ENCODE results near the gene NFKBIB.
A peak's percentile ranks its signal among the peaks of the same experiment; 100 is the strongest.
"Not testable (repeated sequence)": the region's sequence is repeated elsewhere in the genome, so short reads cannot be mapped to it uniquely, and the experiment has no call there.

The NFKBIB gene

GRCh38 chr19:38875656-38876395 lies 23.9 kb upstream of the NFKBIB start:
- DNase-seq (ENCODE audit: low read depth in 2 of 2, low spot score in 1 of 2), result no peak

- peak in 1 of 2 donors; percentile 48 for DNase-seq (ENCODE audit: low read depth in 2 of 2, low spot score in 1 of 2)
Measured at GRCh38 chr19:38877781-38878574, 21.8 kb upstream of the NFKBIB start, which contains the start of gene RINL. Gene RINL, minus strand, starts transcription at chr19:38878275. Its CDS starts 1,533 bp downstream, at chr19:38876742.

GRCh38 chr19:38878575-38879399 lies 21.0 kb upstream of the NFKBIB start:
- DNase-seq (ENCODE audit: low read depth in 2 of 2, low spot score in 1 of 2), result no peak

GRCh38 chr19:38879400-38879751 lies 20.4 kb upstream of the NFKBIB start:
- DNase-seq (ENCODE audit: low read depth in 2 of 2, low spot score in 1 of 2), result no peak

GRCh38 chr19:38880076-38880881 lies 19.5 kb upstream of the NFKBIB start:
- no peak for DNase-seq (ENCODE audit: low read depth in 2 of 2, low spot score in 1 of 2)

- DNase-seq (ENCODE audit: low read depth in 2 of 2, low spot score in 1 of 2), result no peak
Measured at GRCh38 chr19:38880882-38881609, 18.7 kb upstream of the NFKBIB start.

- no peak for DNase-seq (ENCODE audit: low read depth in 2 of 2, low spot score in 1 of 2)
Measured at GRCh38 chr19:38883286-38883685, 16.5 kb upstream of the NFKBIB start.

- DNase-seq (ENCODE audit: low read depth in 2 of 2, low spot score in 1 of 2), result not testable (repeated sequence)
Measured at GRCh38 chr19:38884691-38885090, 15.1 kb upstream of the NFKBIB start.

- DNase-seq (ENCODE audit: low read depth in 2 of 2, low spot score in 1 of 2), result no peak
Measured at GRCh38 chr19:38888876-38889275, 10.9 kb upstream of the NFKBIB start.

GRCh38 chr19:38889803-38890202 lies 10.0 kb upstream of the NFKBIB start:
- no peak for DNase-seq (ENCODE audit: low read depth in 2 of 2, low spot score in 1 of 2)

- no peak for DNase-seq (ENCODE audit: low read depth in 2 of 2, low spot score in 1 of 2)
Measured at GRCh38 chr19:38890686-38891085, 9.1 kb upstream of the NFKBIB start.

- no peak for DNase-seq (ENCODE audit: low read depth in 2 of 2, low spot score in 1 of 2)
Measured at GRCh38 chr19:38891771-38892170, 8.0 kb upstream of the NFKBIB start.

GRCh38 chr19:38892841-38893240 lies 6.9 kb upstream of the NFKBIB start:
- no peak for DNase-seq (ENCODE audit: low read depth in 2 of 2, low spot score in 1 of 2)

- no peak for DNase-seq (ENCODE audit: low read depth in 2 of 2, low spot score in 1 of 2)
Measured at GRCh38 chr19:38893341-38893771, 6.4 kb upstream of the NFKBIB start.

- no peak for DNase-seq (ENCODE audit: low read depth in 2 of 2, low spot score in 1 of 2)
Measured at GRCh38 chr19:38894968-38895367, 4.8 kb upstream of the NFKBIB start.

- DNase-seq (ENCODE audit: low read depth in 2 of 2, low spot score in 1 of 2), result no peak
Measured at GRCh38 chr19:38898788-38899446, 852 bp upstream of the NFKBIB start.

GRCh38 chr19:38900202-38900629 lies 447 bp downstream of the NFKBIB start:
- DNase-seq (ENCODE audit: low read depth in 2 of 2, low spot score in 1 of 2), result no peak

- DNase-seq (ENCODE audit: low read depth in 2 of 2, low spot score in 1 of 2), result no peak
Measured at GRCh38 chr19:38900743-38901190, 998 bp downstream of the NFKBIB start.

GRCh38 chr19:38901683-38902082 lies 1.9 kb downstream of the NFKBIB start:
- DNase-seq (ENCODE audit: low read depth in 2 of 2, low spot score in 1 of 2), result no peak
